Effector memory CD4-positive, alpha-beta T cell (primary cell): ENCODE results near the gene UBTF.

Experiments used
- DNase-seq, 3 donors: peaks; one replicate each; pipeline ENCODE4 v3.0.0-alpha.2; 2020
- H3K27ac ChIP-seq: 2 replicates; pipeline ENCODE4 v1.7.0; 2013; ENCODE audit warnings: mild to moderate bottlenecking, low read length, moderate library complexity; ENCODE audit not compliant: insufficient read depth, poor library complexity, severe bottlenecking
- H3K27me3 ChIP-seq: replicated peaks from 2 replicates; pipeline ENCODE4 v1.7.0; 2013; ENCODE audit warnings: mild to moderate bottlenecking, low read length; ENCODE audit not compliant: insufficient read depth, control insufficient read depth, poor library complexity, severe bottlenecking
- H3K36me3 ChIP-seq: 2 replicates; pipeline ENCODE4 v1.7.0; 2013; ENCODE audit warnings: mild to moderate bottlenecking, low read length, moderate library complexity; ENCODE audit not compliant: control insufficient read depth, insufficient read depth
- H3K4me1 ChIP-seq: 2 replicates; pipeline ENCODE4 v1.7.0; 2013; ENCODE audit warnings: low read length, mild to moderate bottlenecking; ENCODE audit not compliant: control insufficient read depth, insufficient read depth, poor library complexity, severe bottlenecking
- H3K4me3 ChIP-seq: 2 replicates; pipeline ENCODE4 v1.7.0; 2013; ENCODE audit warnings: low read length, low read depth, mild to moderate bottlenecking; ENCODE audit not compliant: insufficient read depth, poor library complexity, severe bottlenecking
- H3K9me3 ChIP-seq: 2 replicates; pipeline ENCODE4 v1.7.0; 2013; ENCODE audit warnings: mild to moderate bottlenecking, low read length, moderate library complexity; ENCODE audit not compliant: control insufficient read depth

Gene UBTF

GRCh38 chr17:44221862-44222111, 2.3 kb upstream of the UBTF start:
- Histone ChIP-seq H3K9me3 (no peaks in the 10 kb centered on the region), H3K27ac (peak overlapping the region; percentile 90), H3K36me3 (no peaks in the 10 kb centered on the region), H3K4me3 (peak overlapping the region; percentile 96), H3K27me3 (no peaks in the 10 kb centered on the region), H3K4me1 (peaks cover 15% of the 10 kb centered on the region)
- DNase-seq, result no peak

GRCh38 chr17:44221084-44221861, 1.8 kb upstream of the UBTF start:
- Histone ChIP-seq H3K4me3 (peak overlapping the region; percentile 96), H3K9me3 (no peaks in the 10 kb centered on the region), H3K4me1 (peaks cover 20% of the 10 kb centered on the region), H3K36me3 (no peaks in the 10 kb centered on the region), H3K27me3 (no peaks in the 10 kb centered on the region), H3K27ac (peak overlapping the region; percentile 90)
- peak; percentile 43 to 56 (median 51) for DNase-seq

- Histone ChIP-seq H3K4me3 (peak overlapping the region; percentile 96), H3K4me1 (peaks cover 28% of the 10 kb centered on the region)
- DNase-seq, result peak; percentile 34 to 41 (median 38)
Observed at GRCh38 chr17:44220213-44221083, 973 bp upstream of the UBTF start.

GRCh38 chr17:44219108-44219615, 313 bp downstream of the UBTF start:
- Histone ChIP-seq H3K36me3 (peaks cover 20% of the 10 kb centered on the region), H3K4me1 (peaks cover 37% of the 10 kb centered on the region), H3K27me3 (no peaks in the 10 kb centered on the region), H3K27ac (peak overlapping the region; percentile 90), H3K4me3 (peak overlapping the region; percentile 58), H3K9me3 (no peaks in the 10 kb centered on the region)
- peak; percentile 43 to 61 (median 58) for DNase-seq

More at GRCh38 chr17:44220213-44221083, 973 bp upstream of the UBTF start:
- H3K27me3 ChIP-seq, result no peaks in the 10 kb centered on the region
- H3K36me3 ChIP-seq, result peaks cover 7% of the 10 kb centered on the region
- peak overlapping the region; percentile 90 for H3K27ac ChIP-seq
- no peaks in the 10 kb centered on the region for H3K9me3 ChIP-seq

- Histone ChIP-seq H3K27me3 (no peaks in the 10 kb centered on the region), H3K9me3 (no peaks in the 10 kb centered on the region), H3K4me1 (peaks cover 41% of the 10 kb centered on the region), H3K27ac (peak overlapping the region; percentile 90), H3K36me3 (peaks cover 26% of the 10 kb centered on the region), H3K4me3 (peak overlapping the region; percentile 58)
- peak; percentile 79 to 82 (median 79) for DNase-seq
Observed at GRCh38 chr17:44218344-44219107, 949 bp downstream of the UBTF start.

- Histone ChIP-seq H3K4me3 (peak overlapping the region; percentile 58), H3K4me1 (peaks cover 41% of the 10 kb centered on the region), H3K9me3 (no peaks in the 10 kb centered on the region), H3K27me3 (no peaks in the 10 kb centered on the region), H3K27ac (peak overlapping the region; percentile 90), H3K36me3 (peaks cover 32% of the 10 kb centered on the region)
- no peak for DNase-seq
Observed at GRCh38 chr17:44217738-44218343, 1.6 kb downstream of the UBTF start.

GRCh38 chr17:44216694-44217093, 2.8 kb downstream of the UBTF start:
- peaks cover 41% of the 10 kb centered on the region for H3K4me1 ChIP-seq
- no peak for DNase-seq
- H3K27ac ChIP-seq, result peak overlapping the region; percentile 90
- H3K9me3 ChIP-seq, result no peaks in the 10 kb centered on the region
- H3K36me3 ChIP-seq, result peaks cover 38% of the 10 kb centered on the region
- H3K4me3 ChIP-seq, result peak overlapping the region; percentile 8
- no peaks in the 10 kb centered on the region for H3K27me3 ChIP-seq

GRCh38 chr17:44216173-44216572, 3.3 kb downstream of the UBTF start:
- Histone ChIP-seq H3K27ac (peak overlapping the region; percentile 90), H3K9me3 (no peaks in the 10 kb centered on the region), H3K27me3 (no peaks in the 10 kb centered on the region), H3K4me1 (peaks cover 42% of the 10 kb centered on the region), H3K4me3 (peak overlapping the region; percentile 8), H3K36me3 (peaks cover 43% of the 10 kb centered on the region)
- DNase-seq, result peak in 1 of 3 donors; percentile 22

GRCh38 chr17:44214896-44215295, 4.6 kb downstream of the UBTF start:
- Histone ChIP-seq H3K9me3 (no peaks in the 10 kb centered on the region), H3K36me3 (peaks cover 49% of the 10 kb centered on the region), H3K27me3 (no peaks in the 10 kb centered on the region), H3K4me1 (peaks cover 53% of the 10 kb centered on the region), H3K27ac (peak overlapping the region; percentile 7), H3K4me3 (no peak overlapping the region)
- DNase-seq, result no peak
